Stimulated activated naive CD8-positive, alpha-beta T cell treated with anti-CD3 and anti-CD28 coated beads, Interleukin-15, Interleukin-2, amounts not matched to agents 100 U/mL and 50 U/mL, for 24 hours (primary cell): ENCODE data around the gene CAPN9.

Experiments
- ATAC-seq: fragments of 150-1000 bp; cut with Tn5 transposase; one replicate; pipeline ENCODE4 v1.10.0; 2021
- DNase-seq: peaks from one replicate; pipeline ENCODE4 v3.0.0; 2021

The CAPN9 gene

GRCh38 chr1:230796626-230797025, 49.4 kb downstream of the CAPN9 start:
- no peak for DNase-seq
- no peak for ATAC-seq

- no peak for ATAC-seq
- no peak for DNase-seq
Measured at GRCh38 chr1:230797376-230797920, 50.3 kb downstream of the CAPN9 start.

- DNase-seq: no peak
- no peak for ATAC-seq
Measured at GRCh38 chr1:230797942-230798365, 50.8 kb downstream of the CAPN9 start.

DNA sequence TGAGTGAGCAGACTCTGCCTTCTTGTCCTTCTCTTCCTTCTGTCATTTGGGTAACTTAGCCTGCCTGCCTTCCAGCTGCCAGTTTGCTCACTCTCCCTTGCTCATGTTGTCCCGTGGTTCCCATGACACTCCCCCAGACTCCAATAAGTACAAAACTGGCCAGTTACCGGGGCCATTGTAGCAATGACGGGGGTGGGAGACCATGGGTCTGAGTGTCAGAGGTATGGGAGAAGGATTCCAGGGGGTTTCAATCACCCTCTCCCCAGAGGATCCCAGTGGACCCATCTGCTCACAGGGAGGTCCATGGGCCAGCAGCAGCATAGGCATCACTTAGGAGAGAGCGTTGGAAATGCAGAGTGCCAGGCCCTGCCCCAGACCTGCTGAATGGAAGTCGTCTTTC, 51.3 kb downstream of the CAPN9 start:
- no peak for DNase-seq
- ATAC-seq: no peak

DNA sequence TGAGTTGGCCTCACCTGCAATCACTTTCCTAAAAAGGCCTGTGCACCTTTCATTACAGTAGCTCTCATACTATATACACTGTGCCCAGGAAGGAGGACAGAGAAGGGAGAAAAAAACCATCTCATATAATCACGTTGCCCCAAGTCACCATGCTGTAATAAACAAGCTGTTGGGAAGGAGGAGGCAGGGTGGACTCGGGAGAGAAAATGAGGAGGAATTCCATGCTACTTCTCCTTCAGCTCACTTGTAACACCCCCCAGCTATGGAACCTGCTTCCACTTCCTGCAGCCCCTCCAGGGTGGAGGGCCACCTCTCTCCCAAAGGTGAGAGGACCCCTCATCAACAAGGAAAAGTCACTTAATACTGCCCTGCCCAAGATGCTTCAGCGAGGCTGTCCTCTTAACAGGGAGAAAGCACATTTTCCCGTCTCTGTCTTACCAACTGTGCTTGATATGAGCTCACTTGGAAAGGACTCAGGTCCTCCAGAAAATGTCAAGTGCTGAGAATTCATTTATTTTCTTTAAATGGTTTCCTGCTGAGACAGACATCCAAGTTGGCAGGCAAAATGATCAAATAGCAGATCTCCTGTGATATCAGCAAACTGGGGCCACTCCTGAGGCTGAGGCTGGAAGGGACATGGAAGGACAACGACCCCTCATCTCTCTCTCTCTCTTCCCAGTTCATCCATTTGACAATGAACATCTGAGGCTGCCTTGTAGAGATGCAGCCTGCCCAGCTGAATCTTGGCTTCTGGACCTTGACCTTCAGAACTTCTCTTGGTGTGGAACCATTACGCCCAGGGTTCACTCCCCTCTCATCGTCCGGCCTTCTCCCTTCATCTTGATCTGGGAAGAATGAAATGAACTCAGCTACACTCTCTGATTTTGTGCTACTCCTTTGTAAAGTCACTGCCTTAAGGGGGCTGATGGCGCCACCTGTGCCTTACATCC, 54.0 kb downstream of the CAPN9 start:
- no peak for DNase-seq

DNA sequence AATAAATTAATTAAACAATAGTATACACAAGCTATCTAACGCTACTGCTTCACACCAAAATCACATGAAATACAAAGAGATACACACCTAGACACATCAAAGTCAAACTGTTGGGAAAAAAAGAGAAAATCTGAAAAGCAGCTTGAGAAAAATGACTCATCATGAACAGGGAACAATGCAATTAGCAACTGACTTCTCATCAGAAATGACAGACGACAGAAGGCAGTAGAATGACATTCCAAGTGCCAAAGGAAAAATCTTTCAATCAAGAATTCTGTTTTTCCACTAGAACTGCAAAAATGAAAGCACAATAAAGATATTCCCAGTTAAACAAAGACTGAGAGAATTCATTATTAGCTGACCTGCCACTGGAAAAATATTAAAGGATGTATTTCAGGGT, 57.2 kb downstream of the CAPN9 start:
- ATAC-seq (no peak), DNase-seq (no peak)

More for the DNA sequence above, 54.0 kb downstream of the CAPN9 start:
- no peak for ATAC-seq

GRCh38 chr1:230806552-230806951, 59.4 kb downstream of the CAPN9 start:
- ATAC-seq (no peak), DNase-seq (no peak)

- no peak for ATAC-seq
- no peak for DNase-seq
Measured at GRCh38 chr1:230807029-230807428, 59.8 kb downstream of the CAPN9 start.

DNA sequence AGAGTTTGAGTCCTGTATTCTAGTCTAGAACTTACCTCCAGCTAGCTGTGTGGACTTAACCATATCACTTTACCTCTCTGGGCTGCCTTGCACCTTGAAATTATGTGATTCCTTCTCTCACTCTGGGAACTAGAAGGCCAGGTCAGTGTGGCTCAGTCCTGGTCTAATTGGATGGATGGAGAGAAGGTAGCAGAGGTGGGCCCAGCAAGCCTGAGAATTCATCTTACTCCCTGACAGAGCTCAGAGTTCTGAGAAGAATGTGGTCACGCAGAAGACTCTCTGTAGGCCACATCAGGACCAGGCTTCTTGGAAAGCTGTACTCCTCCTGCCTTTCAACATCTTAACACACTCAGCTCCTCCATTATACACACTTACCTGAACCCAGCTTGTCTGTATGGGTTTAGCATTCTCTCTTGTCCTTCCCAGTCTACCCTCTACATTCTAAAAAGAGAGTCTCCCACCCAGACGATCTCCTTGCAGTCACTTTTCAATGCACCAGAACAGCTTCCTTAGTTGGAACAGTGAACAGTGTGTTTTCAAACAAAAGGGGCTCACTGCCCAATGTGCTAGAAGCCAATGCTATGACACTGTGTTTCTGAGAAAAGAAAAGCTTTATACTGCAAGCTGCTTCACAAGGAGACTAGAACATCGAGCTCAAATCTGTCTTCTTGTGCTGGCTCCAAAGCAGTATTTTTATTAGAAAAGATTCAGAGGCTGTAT, 60.5 kb downstream of the CAPN9 start:
- ATAC-seq: no peak
- DNase-seq: no peak

DNA sequence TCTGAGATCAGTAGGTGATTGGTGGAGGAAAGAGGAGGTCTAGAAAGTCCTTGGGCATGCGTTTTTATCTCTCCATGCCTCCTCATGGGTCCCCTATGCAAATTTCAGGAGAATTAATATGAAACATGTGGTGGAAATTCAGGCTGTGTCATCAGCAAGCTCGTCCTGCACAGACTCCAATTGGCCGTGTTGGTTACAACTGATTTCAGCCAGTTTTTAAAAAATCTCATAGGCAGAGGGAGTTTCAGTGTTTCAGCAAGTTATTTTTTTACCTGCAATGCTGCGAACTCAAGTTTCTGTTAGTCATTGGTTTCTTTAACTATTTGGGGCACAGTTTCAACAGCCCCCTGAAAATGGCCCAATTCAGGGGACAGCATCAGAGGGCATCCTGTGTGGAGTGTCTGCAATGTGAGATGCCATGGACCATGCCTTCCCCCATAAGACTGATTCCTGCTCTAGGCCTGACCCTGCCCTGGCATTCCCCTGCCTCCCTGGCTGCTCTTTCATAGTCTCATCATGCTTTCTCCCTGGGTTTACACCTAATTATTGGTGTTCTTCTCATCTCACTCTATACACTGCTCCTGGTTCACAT, 61.2 kb downstream of the CAPN9 start:
- no peak for ATAC-seq
- DNase-seq: no peak

- no peak for DNase-seq
- ATAC-seq: no peak
Measured at GRCh38 chr1:230809256-230809990, 62.2 kb downstream of the CAPN9 start.

GRCh38 chr1:230812568-230812967, 65.4 kb downstream of the CAPN9 start:
- DNase-seq: no peak
- ATAC-seq: no peak

DNA sequence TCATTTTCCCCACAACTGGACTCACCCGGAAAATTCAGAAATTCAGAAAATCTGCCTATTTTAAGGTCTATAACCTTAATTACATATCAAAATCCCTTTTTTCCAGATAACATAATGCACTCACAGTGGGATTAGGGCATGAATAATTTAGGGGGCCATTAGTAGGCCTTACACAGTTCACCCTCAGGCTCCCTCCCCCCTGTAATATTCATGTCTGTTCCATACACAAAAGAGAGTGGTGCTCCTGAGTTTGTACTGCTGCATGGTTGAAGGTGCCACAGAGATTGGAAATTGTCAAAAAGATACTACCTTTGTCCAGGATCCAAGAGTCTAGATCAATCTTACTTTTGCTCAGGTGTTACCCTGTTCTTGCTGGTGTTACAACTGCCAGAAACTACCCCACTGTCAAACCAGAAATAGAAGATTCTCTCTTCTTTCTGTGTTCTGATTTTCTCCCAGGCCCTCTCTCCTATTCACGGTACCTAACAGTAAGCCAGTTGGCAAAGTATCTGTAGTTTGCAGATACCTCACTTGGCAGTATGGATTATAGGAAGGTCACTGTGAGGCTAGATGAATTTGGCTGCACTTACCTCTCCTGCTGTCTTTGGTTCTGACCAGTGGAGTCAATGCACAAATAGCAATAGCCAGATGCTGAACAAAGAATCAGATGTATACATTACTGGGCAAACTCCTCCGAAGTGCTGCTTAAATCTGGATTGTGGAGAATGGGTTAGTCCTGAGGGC, 67.9 kb downstream of the CAPN9 start:
- ATAC-seq (no peak), DNase-seq (no peak)

DNA sequence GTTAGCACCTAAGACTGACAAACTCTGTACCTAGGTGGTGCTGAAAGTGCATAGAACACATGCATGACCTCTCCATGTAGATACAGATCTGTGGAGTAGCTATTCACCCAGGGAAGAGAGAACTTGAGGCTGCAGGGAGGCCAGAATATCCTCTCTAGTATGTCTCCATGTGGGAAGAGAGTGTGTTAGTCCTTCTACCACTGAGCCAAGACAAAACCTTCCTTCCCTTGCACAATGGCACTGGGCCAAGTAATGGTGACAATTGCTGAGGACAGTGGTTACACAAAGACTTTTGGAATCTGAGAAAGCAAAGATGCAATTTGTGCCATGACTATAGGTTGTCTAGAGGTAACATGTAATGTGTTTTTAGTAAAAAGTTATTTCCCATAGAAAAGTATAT, 68.8 kb downstream of the CAPN9 start:
- DNase-seq (no peak), ATAC-seq (no peak)

DNA sequence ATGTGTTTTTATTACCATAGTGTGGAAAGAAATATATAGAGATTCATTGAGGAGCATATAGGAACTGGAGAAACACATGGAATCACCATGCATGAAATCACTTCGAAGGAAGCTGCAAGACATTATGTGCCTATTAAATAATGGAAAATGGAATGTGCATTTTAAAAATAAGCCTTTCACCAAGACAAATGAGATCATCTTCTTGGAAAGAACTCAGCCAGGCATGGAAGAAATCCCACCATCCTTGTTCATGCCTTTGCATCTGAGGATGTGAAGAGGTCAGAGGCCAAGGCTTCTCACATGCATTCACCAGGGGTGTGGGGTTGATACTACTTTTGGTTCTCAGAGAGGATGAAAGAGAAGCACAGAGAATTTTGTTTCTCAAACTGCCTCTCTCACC, 71.2 kb downstream of the CAPN9 start:
- DNase-seq (no peak), ATAC-seq (no peak)

DNA sequence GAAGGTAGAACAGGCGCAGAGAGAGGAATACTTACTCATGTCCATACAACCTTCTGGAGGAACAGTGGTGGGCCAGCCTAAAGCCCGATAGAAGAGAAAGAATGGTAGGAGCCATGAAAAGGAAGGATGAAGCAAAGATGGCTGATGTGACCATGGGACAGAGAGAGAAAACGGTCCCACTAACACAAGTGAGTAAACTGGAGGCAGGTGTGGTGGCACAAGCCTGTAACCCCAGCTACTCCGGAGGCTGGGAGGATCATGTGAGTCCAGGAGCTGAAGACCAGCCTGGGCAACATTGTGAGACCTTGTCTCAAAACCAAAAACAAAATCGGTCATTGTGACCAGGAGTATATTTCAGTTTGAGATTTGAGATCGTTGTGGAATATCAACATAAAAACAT, 71.7 kb downstream of the CAPN9 start:
- DNase-seq (no peak), ATAC-seq (no peak)

GRCh38 chr1:230819976-230820375, 72.8 kb downstream of the CAPN9 start:
- ATAC-seq (no peak), DNase-seq (no peak)

DNA sequence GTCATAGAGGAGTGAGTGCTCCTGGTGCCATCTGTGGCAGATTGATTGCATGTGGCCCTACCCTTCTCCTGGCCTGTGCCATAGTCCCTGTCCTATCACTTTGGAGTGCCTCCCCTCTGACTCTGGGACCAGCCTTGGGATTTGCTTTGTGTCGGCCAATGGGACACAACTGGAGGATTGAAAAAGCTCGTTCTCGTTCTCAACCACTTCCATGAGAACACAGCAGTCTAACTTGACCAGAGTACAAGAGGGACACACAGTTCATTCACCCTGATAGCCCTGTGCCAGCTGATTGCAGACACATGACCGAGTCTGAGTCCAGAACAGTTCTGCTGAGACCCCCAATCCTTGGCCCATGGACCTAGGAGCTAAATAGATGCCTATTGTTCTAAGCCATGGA, 73.4 kb downstream of the CAPN9 start:
- DNase-seq (no peak), ATAC-seq (no peak)

DNA sequence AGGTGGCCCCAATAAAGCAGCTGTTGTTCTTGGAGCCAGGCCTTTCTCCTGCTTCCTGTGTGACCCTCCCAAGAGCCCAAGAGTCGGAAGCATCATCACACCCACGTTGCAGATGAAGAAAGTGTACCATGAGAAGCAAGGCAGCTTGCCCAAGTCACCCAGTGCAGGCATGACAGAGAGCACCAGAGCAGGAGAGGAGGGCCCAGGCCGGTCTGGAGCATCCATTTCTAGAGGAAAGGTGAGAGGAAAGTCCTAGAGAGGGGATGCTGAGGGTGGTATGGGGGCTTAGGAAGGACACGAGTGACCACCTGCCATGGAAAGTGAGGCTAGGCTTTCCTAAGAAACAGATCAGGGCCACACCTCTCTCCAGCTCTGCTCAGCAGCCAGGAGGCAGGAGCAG, 74.2 kb downstream of the CAPN9 start:
- DNase-seq (no peak), ATAC-seq (no peak)

DNA sequence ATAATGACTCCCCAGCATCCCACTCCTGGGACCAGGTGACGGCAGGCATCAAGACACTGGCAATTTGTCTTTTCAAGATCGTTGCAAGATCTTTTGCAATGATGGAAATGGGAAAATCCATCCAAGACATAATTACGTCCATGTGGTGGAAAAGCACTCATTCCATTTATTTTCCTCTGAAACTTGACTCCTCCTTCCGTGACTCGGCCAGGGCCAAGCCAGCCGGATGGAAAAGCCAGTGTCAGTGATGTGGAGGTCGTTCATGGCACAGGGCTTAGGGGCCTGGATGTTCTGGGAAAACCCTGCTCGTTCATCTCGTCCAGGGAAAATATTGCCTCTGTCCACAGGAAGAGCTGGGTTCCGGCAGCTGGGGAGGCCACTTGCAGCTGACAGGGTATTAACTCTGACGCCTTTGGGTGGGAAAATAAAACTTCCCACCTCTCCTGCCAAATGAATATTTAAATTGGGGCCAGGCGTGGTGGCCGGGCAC, 74.9 kb downstream of the CAPN9 start:
- ATAC-seq (no peak), DNase-seq (no peak)

DNA sequence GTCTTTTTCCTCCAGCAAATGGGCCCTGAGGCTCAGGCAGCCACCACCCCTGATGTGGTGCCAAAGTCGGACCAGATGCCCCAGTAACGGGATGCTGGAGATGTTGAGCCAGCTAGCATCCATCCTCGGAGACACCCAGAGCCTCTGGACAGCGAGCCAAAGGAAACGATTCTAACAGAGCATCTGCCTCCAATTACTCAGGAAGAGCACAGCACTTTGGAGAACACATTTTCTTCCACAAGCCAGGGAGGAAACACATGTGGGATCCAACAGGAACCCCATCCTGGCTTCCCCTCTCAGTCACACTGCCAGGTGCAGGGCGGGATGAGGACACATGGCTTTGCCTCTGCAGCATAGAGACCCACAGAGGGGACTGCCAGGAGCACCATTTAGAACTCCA, 76.2 kb downstream of the CAPN9 start:
- ATAC-seq: no peak
- DNase-seq: no peak
